Esophagus muscularis mucosa (tissue), 3 donors: ENCODE measurements around the gene CAPZB.

Experiments
- CTCF ChIP-seq, 3 experiments: fragments of 200-600 bp in 2 of 3; fragments of 450-650 bp in 1 of 3; sonication (generic) in 2 of 3; IDR thresholded peaks; one replicate each; pipeline ENCODE4 v1.5.1; 2017 to 2019; ENCODE audit warnings: antibody characterized with exemption in 3 of 3, mild to moderate bottlenecking in 2 of 3, moderate library complexity in 1 of 3
- POLR2A ChIP-seq: fragments of 450-650 bp; IDR thresholded peaks from one replicate; pipeline ENCODE4 v1.6.1; 2017; ENCODE audit warnings: antibody characterized with exemption, moderate library complexity, mild to moderate bottlenecking, low read depth
- POLR2AphosphoS5 ChIP-seq, 2 donors: sonication (generic); formaldehyde crosslinking; IDR thresholded peaks; one replicate each; pipeline ENCODE4 v1.6.1; 2017; ENCODE audit warnings: antibody characterized with exemption in 2 of 2

- TF ChIP-seq CTCF (IDR thresholded peaks at IDR 0.05): no peak
- TF ChIP-seq POLR2A: no peak
- TF ChIP-seq POLR2AphosphoS5 (IDR thresholded peaks at IDR 0.05): no peak
These were observed 8.2 kb upstream of the CAPZB start for GRCh38 chr1:19493547-19493946.
